ENCODE data around the gene BPIFB2.

- no peak for TF ChIP-seq SIN3A (IDR thresholded peaks at IDR 0.05; ENCODE audit: borderline replicate concordance, insufficient read depth, low read depth, low read length)
- TF ChIP-seq CTCF (IDR thresholded peaks at IDR 0.05) = no peak
- TF ChIP-seq POLR2AphosphoS5 (IDR thresholded peaks at IDR 0.05; ENCODE audit: low read depth, low read length) = no peak
- no peak for TF ChIP-seq TCF7L2 (IDR thresholded peaks at IDR 0.05; ENCODE audit: low read depth, low read length)
Observed at GRCh38 chr20:33023439-33024242, 16.1 kb downstream of the BPIFB2 start.

Data from Panc1 (cell line).